IMR-90 (cell line): ENCODE data around the gene FLII. TPM values are rescaled to one million over a fixed set of nuclear protein-coding genes. Genes with fewer than 3 reads are reported as not detected.

Experiments
- ATAC-seq: fragments of 200-7000 bp; cut with Tn5 transposase; 2 replicates; pipeline ENCODE4 v1.9.1; 2020; ENCODE audit warnings: low read depth, mild to moderate bottlenecking, moderate library complexity
- BruUV-seq: library from RNA; stranded (reverse); fragments of 400-500 nt; replicated peaks from 2 replicates; lab custom pipeline; 2021; lab: Mats Ljungman, UMichigan
- CTCF ChIA-PET: fragments of 300-600 bp; formaldehyde crosslinking; extraction: SDS; loops from one replicate; lab custom pipeline; 2021; ENCODE audit warnings: antibody characterized with exemption; lab: Yijun Ruan, JAX
- POLR2A ChIA-PET: fragments of 300-600 bp; sonication (Branson Sonifier 250); formaldehyde crosslinking; loops from one replicate; lab custom pipeline; 2022; ENCODE audit warnings: antibody characterized with exemption; ENCODE audit not compliant: unreplicated experiment; lab: Charles Lee
- DNase-seq: peaks from one replicate; pipeline ENCODE4 v3.0.0; 2013
- H2AFZ ChIP-seq: replicated peaks from 2 replicates; pipeline ENCODE3; 2013; ENCODE audit warnings: low read length, mild to moderate bottlenecking; ENCODE audit not compliant: poor library complexity
- H2AK5ac ChIP-seq: 2 replicates; pipeline ENCODE4 v1.6.1; 2013; ENCODE audit warnings: low read depth, low read length, inconsistent platforms
- H2AK9ac ChIP-seq: replicated peaks from 2 replicates; pipeline ENCODE3; 2013; ENCODE audit warnings: mild to moderate bottlenecking, low read depth, low read length, moderate library complexity; ENCODE audit not compliant: poor library complexity
- H2BK120ac ChIP-seq: 2 replicates; pipeline ENCODE4 v1.6.1; 2013; ENCODE audit warnings: low read depth, low read length, inconsistent platforms
- H2BK15ac ChIP-seq: 3 replicates; pipeline ENCODE4 v1.6.1; 2013; ENCODE audit warnings: low read depth, low read length, inconsistent platforms
- H2BK20ac ChIP-seq: 2 replicates; pipeline ENCODE4 v1.6.1; 2013; ENCODE audit warnings: low read depth, mild to moderate bottlenecking, inconsistent platforms, low read length, moderate library complexity
- H2BK5ac ChIP-seq: 2 replicates; pipeline ENCODE4 v1.6.1; 2013; ENCODE audit warnings: mild to moderate bottlenecking, low read depth, low read length, inconsistent platforms; ENCODE audit not compliant: poor library complexity, severe bottlenecking
- H3K14ac ChIP-seq: replicated peaks from 2 replicates; pipeline ENCODE4 v1.6.1; 2013; ENCODE audit warnings: low read depth, low read length, inconsistent platforms
- H3K18ac ChIP-seq: 2 replicates; pipeline ENCODE4 v1.6.1; 2013; ENCODE audit warnings: low read depth, low read length, control low read depth
- H3K23ac ChIP-seq: 2 replicates; pipeline ENCODE4 v1.6.1; 2013; ENCODE audit warnings: low read depth, low read length, inconsistent platforms
- H3K27ac ChIP-seq: 2 replicates; pipeline ENCODE4 v1.5.1; 2013; ENCODE audit warnings: mild to moderate bottlenecking, control low read depth, low read length; ENCODE audit not compliant: insufficient read depth
- H3K27me3 ChIP-seq: 2 replicates; pipeline ENCODE4 v1.6.1; 2013; ENCODE audit warnings: low read length; ENCODE audit not compliant: control insufficient read depth, insufficient read depth
- H3K36me3 ChIP-seq: 2 replicates; pipeline ENCODE4 v1.6.1; 2013; ENCODE audit warnings: low read length, mixed read lengths; ENCODE audit not compliant: control insufficient read depth, insufficient read depth
- H3K4ac ChIP-seq: 2 replicates; pipeline ENCODE4 v1.6.1; 2013; ENCODE audit warnings: low read depth, low read length, inconsistent platforms
- H3K4me1 ChIP-seq: 2 replicates; pipeline ENCODE4 v1.6.1; 2013; ENCODE audit warnings: low read length, mixed read lengths; ENCODE audit not compliant: control insufficient read depth, insufficient read depth
- H3K4me2 ChIP-seq: 2 replicates; pipeline ENCODE4 v1.6.1; 2013; ENCODE audit warnings: low read depth, mild to moderate bottlenecking, control low read depth, low read length, moderate library complexity
- H3K4me3 ChIP-seq: 2 replicates; pipeline ENCODE4 v1.5.1; 2013; ENCODE audit warnings: low read depth, mild to moderate bottlenecking, control low read depth, low read length, moderate library complexity; ENCODE audit not compliant: insufficient read depth
- H3K56ac ChIP-seq: 2 replicates; pipeline ENCODE4 v1.6.1; 2013; ENCODE audit warnings: low read length, inconsistent platforms; ENCODE audit not compliant: insufficient read depth; ENCODE audit errors: extremely low read depth
- H3K79me1 ChIP-seq, 2 experiments: 2 replicates each; pipeline ENCODE4 v1.6.1; 2013; ENCODE audit warnings: low read length in 2 of 2, inconsistent platforms in 1 of 2, low read depth in 1 of 2
- H3K9ac ChIP-seq: 2 replicates; pipeline ENCODE4 v1.6.1; 2013; ENCODE audit warnings: low read depth, low read length, control low read depth
- H3K9me1 ChIP-seq: 2 replicates; pipeline ENCODE4 v1.6.1; 2013; ENCODE audit warnings: low read length, inconsistent platforms; ENCODE audit not compliant: insufficient read depth
- H3K9me3 ChIP-seq: 2 replicates; pipeline ENCODE4 v1.6.1; 2013; ENCODE audit warnings: low read length; ENCODE audit not compliant: control insufficient read depth, insufficient read depth
- H4K20me1 ChIP-seq: 2 replicates; pipeline ENCODE4 v1.6.1; 2013; ENCODE audit warnings: low read length, inconsistent platforms; ENCODE audit not compliant: insufficient read depth
- H4K5ac ChIP-seq: 2 replicates; pipeline ENCODE4 v1.6.1; 2013; ENCODE audit warnings: mild to moderate bottlenecking, low read depth, low read length, control low read depth
- H4K8ac ChIP-seq, 2 experiments: 2 replicates each; pipeline ENCODE4 v1.6.1; 2013; ENCODE audit warnings: low read depth in 2 of 2, low read length in 2 of 2, control low read depth in 1 of 2, inconsistent platforms in 1 of 2
- H4K91ac ChIP-seq: 2 replicates; pipeline ENCODE4 v1.6.1; 2013; ENCODE audit warnings: low read depth, low read length, inconsistent platforms; ENCODE audit not compliant: insufficient read depth
- BHLHE40 ChIP-seq: fragments of 150-350 bp; IDR thresholded peaks from 2 replicates; pipeline ENCODE4 v1.6.1; 2016; ENCODE audit warnings: mild to moderate bottlenecking, low read depth, low read length
- CEBPB ChIP-seq: IDR thresholded peaks from 2 replicates; pipeline ENCODE4 v1.6.1; 2012; ENCODE audit warnings: low read depth, low read length, improper control_type of control experiment
- CHD1 ChIP-seq: IDR thresholded peaks from 2 replicates; pipeline ENCODE4 v1.6.1; 2012; ENCODE audit warnings: low read depth, low read length, improper control_type of control experiment
- CTCF ChIP-seq: conservative IDR thresholded peaks from 2 replicates; pipeline ENCODE4 v1.5.1; 2012; ENCODE audit warnings: mild to moderate bottlenecking, low read depth, low read length, improper control_type of control experiment
- ELK1 ChIP-seq: fragments of 150-350 bp; IDR thresholded peaks from 2 replicates; pipeline ENCODE4 v1.6.1; 2016; ENCODE audit warnings: low read depth, mild to moderate bottlenecking, low read length, moderate library complexity, borderline replicate concordance
- FOS ChIP-seq: fragments of 150-350 bp; IDR thresholded peaks from 2 replicates; pipeline ENCODE4 v1.6.1; 2016; ENCODE audit warnings: low read depth, low read length
- MAFK ChIP-seq: IDR thresholded peaks from 2 replicates; pipeline ENCODE4 v1.6.1; 2012; ENCODE audit warnings: low read depth, low read length, improper control_type of control experiment
- MAZ ChIP-seq: IDR thresholded peaks from 2 replicates; pipeline ENCODE4 v1.6.1; 2012; ENCODE audit warnings: low read depth, mild to moderate bottlenecking, low read length, improper control_type of control experiment, moderate library complexity, borderline replicate concordance
- MXI1 ChIP-seq: IDR thresholded peaks from 2 replicates; pipeline ENCODE4 v1.6.1; 2012; ENCODE audit warnings: low read depth, mild to moderate bottlenecking, low read length, moderate library complexity, borderline replicate concordance
- NFE2L2 ChIP-seq: fragments of 150-350 bp; IDR thresholded peaks from 2 replicates; pipeline ENCODE4 v1.6.1; 2016; ENCODE audit warnings: low read depth, mild to moderate bottlenecking, low read length
- POLR2A ChIP-seq: IDR thresholded peaks from 2 replicates; pipeline ENCODE4 v1.6.1; 2012; ENCODE audit warnings: mild to moderate bottlenecking, low read depth, low read length
- RAD21 ChIP-seq: IDR thresholded peaks from 2 replicates; pipeline ENCODE4 v1.6.1; 2012; ENCODE audit warnings: low read length, improper control_type of control experiment
- RCOR1 ChIP-seq: IDR thresholded peaks from 2 replicates; pipeline ENCODE4 v1.6.1; 2012; ENCODE audit warnings: mild to moderate bottlenecking, low read length, improper control_type of control experiment; ENCODE audit not compliant: insufficient replicate concordance
- RFX5 ChIP-seq: IDR thresholded peaks from 2 replicates; pipeline ENCODE4 v1.8.0; 2012; ENCODE audit warnings: low read depth, mild to moderate bottlenecking, low read length, moderate library complexity
- SMC3 ChIP-seq: fragments of 150-350 bp; IDR thresholded peaks from 2 replicates; pipeline ENCODE4 v1.6.1; 2016; ENCODE audit warnings: low read depth, mild to moderate bottlenecking, antibody characterized with exemption, low read length, moderate library complexity
- USF2 ChIP-seq: fragments of 150-350 bp; IDR thresholded peaks from 2 replicates; pipeline ENCODE4 v1.6.1; 2017; ENCODE audit warnings: mild to moderate bottlenecking, antibody characterized with exemption, low read length, low read depth
- WGBS, 2 experiments: methylation state at CpG; one replicate each; pipeline versions ENCODE4 v1.1.5 to v1.1.7; 2013; ENCODE audit warnings: missing lambda C conversion rate in 2 of 2; ENCODE audit not compliant: insufficient read length in 1 of 2; ENCODE audit errors: extremely low coverage in 2 of 2; 5-methylcytosine and 5-hydroxymethylcytosine counted together
- dilution Hi-C: fragments of 300-500 bp; cut with HindIII; formaldehyde crosslinking; loops from one replicate; pipeline ENCODE4 v1.14.3; 2018; ENCODE audit warnings: low sequenced_read_pairs; ENCODE audit not compliant: unreplicated experiment
- in situ Hi-C: fragments of 300-500 bp; cut with MboI; formaldehyde crosslinking; loops from 3 replicates; pipeline ENCODE4 v1.14.3; 2019; ENCODE audit warnings: low sequenced_read_pairs, inconsistent platforms, mixed read lengths
- intact Hi-C: fragments of 100-400 bp; cut with micrococcal nuclease; formaldehyde crosslinking; loops from 2 replicates; pipeline ENCODE4 v1.10.0; 2022
- polyA plus RNA-seq, 3 experiments: library from polyadenylated mRNA; depleted of rRNA; stranded (reverse); fragments of >200 nt; gene quantifications; 2 replicates each; pipeline ENCODE4 v1.2.3, GENCODE V29; 2012; ENCODE audit warnings: low replicate concordance in 1 of 3
- total RNA-seq: library from RNA; depleted of rRNA; stranded (reverse); fragments of >200 nt; gene quantifications from 2 replicates; pipeline ENCODE4 v1.2.3, GENCODE V29; 2012

FLII gene
- total and polyA plus RNA-seq, 2 of the 4 experiments (the other 2 are of a cell fraction): 263 to 290 TPM

GRCh38 chr17:18213666-18214270 is 44.8 kb downstream of the FLII start:
- ChIA-PET CTCF (no interaction called here), POLR2A (no interaction called here)
- no TSS peak for BruUV-seq
- no peak overlapping the region for H4K8ac ChIP-seq
- intact Hi-C loops (no loop called here), dilution Hi-C loops (no loop called here), in situ Hi-C loops (no loop called here)
- H3K9me1 ChIP-seq: no peaks in the 10 kb centered on the region
- H3K14ac ChIP-seq: no peak overlapping the region
- no peaks in the 10 kb centered on the region for H3K9me3 ChIP-seq
- no peak overlapping the region for H2AK5ac ChIP-seq
- no peaks in the 10 kb centered on the region for H3K27me3 ChIP-seq
- H2AK9ac ChIP-seq: no peak overlapping the region
- H3K4me1 ChIP-seq: peaks cover 2% of the 10 kb centered on the region
- DNase-seq: no peak
- H3K23ac ChIP-seq: no peak overlapping the region
- no peak overlapping the region for H3K27ac ChIP-seq
- H3K18ac ChIP-seq: no peak overlapping the region
- TF ChIP-seq POLR2A (no peak), NFE2L2 (no peak), BHLHE40 (no peak), RFX5 (no peak), MAFK (no peak), MAZ (no peak), SMC3 (no peak), CHD1 (no peak), USF2 (no peak), RCOR1 (no peak), ELK1 (no peak), MXI1 (no peak), RAD21 (no peak), CEBPB (no peak), FOS (no peak), CTCF (no peak)
- H2BK15ac ChIP-seq: no peak overlapping the region
- no peak overlapping the region for H3K4ac ChIP-seq
- H3K56ac ChIP-seq: no peak overlapping the region
- peaks cover 10% of the 10 kb centered on the region for H4K20me1 ChIP-seq
- no peak overlapping the region for H2BK5ac ChIP-seq
- no peak overlapping the region for H4K91ac ChIP-seq
- no peak overlapping the region for H2BK120ac ChIP-seq
- no peak overlapping the region for H4K5ac ChIP-seq
- H3K4me2 ChIP-seq: no peak overlapping the region
- H3K9ac ChIP-seq: no peak overlapping the region
- no peak for ATAC-seq
- H3K4me3 ChIP-seq: no peak overlapping the region
- no peak overlapping the region for H2AFZ ChIP-seq
- no CpG with 5 or more reads among the region's 7 CpGs for WGBS, 2 experiments
- H2BK20ac ChIP-seq: no peak overlapping the region
- H3K79me1 ChIP-seq: peaks cover 5 to 9% of the 10 kb centered on the region in 2 experiments; a peak in 2 of 4 replicates
- H3K36me3 ChIP-seq: peaks cover 19% of the 10 kb centered on the region
